ENCODE results near the gene COL12A1.

DNA sequence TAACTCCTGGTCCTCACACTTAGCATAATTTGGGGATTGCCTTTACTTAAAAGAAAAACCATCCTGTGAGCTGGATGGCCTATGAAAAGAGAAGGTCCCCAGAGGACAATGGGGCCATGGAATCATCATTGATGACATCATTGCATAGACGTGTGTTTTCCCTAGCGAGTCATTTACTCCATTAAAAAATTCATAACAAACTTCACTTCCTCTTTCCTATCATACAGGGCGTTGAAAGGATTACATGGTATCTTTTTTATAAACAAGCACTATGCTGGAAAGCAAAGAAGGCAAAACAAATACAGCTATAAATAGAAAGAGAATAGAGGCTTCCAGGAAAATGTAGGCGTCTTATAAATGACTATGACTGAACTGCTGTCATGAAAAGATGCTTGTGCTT lies 11.3 kb upstream of the COL12A1 start:
- TF ChIP-seq POLR2A (IDR thresholded peaks at IDR 0.05; ENCODE audit: low read depth, low read length), result no peak
- TF ChIP-seq TAF1 (IDR thresholded peaks at IDR 0.05; ENCODE audit: borderline replicate concordance, low read depth, low read length), result no peak

Data from GM12892 (cell line).